ENCODE results near the gene TPST2.

TPST2 gene

DNA sequence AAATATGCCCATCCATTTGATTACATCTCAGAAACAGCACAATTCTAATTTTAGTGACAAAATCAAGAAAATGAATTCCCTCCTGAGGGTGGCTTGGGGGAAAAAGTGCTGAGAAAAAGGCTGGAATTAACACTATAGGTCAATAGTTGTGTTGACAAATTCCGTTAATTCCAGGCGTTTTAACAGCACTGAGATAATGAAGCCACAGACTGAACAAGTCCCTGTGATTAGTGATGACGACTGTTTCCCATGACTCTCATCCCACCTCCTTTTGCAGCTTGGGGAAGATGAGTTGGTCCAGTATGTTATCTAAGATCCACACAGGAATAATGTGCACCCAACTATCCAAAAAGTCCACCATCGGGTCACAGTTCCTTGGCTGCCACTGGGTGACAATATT is 93.5 kb downstream of the TPST2 start:
- DNase-seq (ENCODE audit: low read depth in 2 of 2) = no peak

DNA sequence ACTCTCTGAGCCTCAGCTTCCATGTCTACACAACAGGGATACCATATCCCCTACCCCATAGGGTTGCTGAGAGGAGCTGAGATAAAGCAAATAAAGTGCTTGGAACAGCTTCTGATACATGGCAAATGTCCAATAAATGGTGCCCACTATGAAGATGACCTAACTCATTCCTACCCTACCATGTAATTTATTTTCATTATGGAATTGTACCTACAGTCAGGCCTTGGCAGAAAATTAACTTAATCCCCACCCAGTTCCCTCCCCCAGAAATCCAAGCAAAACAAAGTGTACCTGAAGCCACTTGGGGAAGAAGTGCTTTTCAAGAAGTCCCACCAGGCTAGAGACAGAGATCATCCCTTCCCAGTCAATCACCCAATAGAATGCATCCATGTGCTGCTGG is 95.4 kb downstream of the TPST2 start:
- DNase-seq (ENCODE audit: low read depth in 2 of 2) = no peak

GRCh38 chr22:26492220-26492619 is 97.7 kb downstream of the TPST2 start:
- no peak for DNase-seq (ENCODE audit: low read depth in 2 of 2)

GRCh38 chr22:26489447-26490036 is 100.4 kb downstream of the TPST2 start:
- DNase-seq (ENCODE audit: low read depth in 2 of 2) = no peak

DNA sequence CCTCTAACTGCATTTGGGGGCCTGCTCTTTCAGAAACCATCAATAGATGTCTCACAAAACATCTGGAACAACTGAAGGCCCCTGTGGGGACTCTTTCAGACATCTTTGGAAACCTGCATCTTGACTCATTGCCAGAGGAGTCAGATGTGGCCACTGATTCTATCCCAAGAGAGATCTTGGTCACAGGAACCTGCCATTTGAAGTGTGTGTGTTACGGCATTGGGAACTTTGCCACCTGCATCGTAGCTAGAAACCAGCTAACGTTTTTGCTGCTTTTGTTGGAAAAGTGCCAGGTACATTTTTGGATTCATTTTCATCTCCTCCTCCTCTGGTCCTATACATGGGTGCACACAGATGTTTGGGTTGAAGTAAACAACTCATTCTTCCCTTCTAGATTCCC is 101.9 kb downstream of the TPST2 start:
- DNase-seq (ENCODE audit: low read depth in 2 of 2) = no peak

GRCh38 chr22:26486394-26486793 is 103.5 kb downstream of the TPST2 start:
- DNase-seq (ENCODE audit: low read depth in 2 of 2) = no peak

DNA sequence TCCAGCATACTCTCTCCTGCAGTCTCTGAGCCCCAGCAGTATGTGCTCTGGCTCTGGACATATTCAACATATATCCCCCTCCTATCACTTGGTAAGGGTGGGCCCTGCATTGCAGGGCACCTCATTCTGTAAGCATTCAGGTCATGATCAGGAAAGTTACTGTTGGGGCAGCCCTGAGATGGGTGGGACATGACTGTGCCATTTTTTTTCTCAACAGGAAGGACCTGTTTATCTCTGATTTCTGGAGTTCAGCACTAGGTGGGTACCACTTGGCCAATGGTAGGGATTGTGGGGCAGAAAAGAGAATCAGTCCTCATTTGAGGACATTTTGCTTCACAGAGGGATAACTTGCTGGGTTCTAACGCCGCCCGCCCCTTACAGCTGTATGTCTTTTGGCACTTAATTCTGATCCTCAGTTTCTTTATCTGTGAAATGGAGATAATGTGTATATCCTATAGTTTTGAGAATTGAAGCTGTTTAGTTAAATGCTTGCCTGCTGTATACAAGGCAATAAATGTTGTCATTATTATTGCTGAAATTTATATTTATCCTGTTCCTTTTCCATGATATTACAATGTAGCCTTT is 104.0 kb downstream of the TPST2 start:
- no peak for DNase-seq (ENCODE audit: low read depth in 2 of 2)

GRCh38 chr22:26485013-26485412 is 104.9 kb downstream of the TPST2 start:
- no peak for DNase-seq (ENCODE audit: low read depth in 2 of 2)

GRCh38 chr22:26484360-26484706 is 105.6 kb downstream of the TPST2 start:
- DNase-seq (ENCODE audit: low read depth in 2 of 2) = no peak

- DNase-seq (ENCODE audit: low read depth in 2 of 2) = peak; percentile 81 to 87
These were observed 106.2 kb downstream of the TPST2 start, which contains the start of the genes HPS4 and SRRD for GRCh38 chr22:26483439-26484359. TSS of gene HPS4 (minus strand) at chr22:26483783. CDS start at chr22:26481762, 2,021 bp downstream. TSS of gene SRRD (plus strand) at chr22:26483877. CDS start at chr22:26483891, 14 bp downstream.

DNA sequence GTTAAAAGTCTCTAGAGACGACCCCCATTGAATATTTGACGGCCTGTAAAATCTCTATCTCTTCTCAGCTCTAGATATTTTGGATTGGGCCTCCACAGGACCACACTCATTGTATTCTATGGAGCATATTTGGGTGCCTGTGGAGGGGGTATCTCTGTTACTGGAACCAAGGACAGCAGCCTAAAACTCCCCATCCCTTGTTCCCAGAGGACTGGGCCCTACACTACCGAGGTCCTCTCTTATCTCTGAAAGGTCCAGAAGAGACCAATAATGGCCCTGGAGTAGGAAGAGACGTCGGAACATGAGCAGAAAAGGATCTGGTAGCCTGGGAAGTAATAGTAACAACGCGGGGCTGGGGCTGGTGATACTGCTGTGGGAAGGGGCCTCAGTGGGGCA is 106.9 kb downstream of the TPST2 start:
- no peak for DNase-seq (ENCODE audit: low read depth in 2 of 2)

GRCh38 chr22:26482161-26482560 is 107.8 kb downstream of the TPST2 start:
- DNase-seq (ENCODE audit: low read depth in 2 of 2) = no peak

- no peak for DNase-seq (ENCODE audit: low read depth in 2 of 2)
These were observed 108.2 kb downstream of the TPST2 start for GRCh38 chr22:26481694-26482093.

DNA sequence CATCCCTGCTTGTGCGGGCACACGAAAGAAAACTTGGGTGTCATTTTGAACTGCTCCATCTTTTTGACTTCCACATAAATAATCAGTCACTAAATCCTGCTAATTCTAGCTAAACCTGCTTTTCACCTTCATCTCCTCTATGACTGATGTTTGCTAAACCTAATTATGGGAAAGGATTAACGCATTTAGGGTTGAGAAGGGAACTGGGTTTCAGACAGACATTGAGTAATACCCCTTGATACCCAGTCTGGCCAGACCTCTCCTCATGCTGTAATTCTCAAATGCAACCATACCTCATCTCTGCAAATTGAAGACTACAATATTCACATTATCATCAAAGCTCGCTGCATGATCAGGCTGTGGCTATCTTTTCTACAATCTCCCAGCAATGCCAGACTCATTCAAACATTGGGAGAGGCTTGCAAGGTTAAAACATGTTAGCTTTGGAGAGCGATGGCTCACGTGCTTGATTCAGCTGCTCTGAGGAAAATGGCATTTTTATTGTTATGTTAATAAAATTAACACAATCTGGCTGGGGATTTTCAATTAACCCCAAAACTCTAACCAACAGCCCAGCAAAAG is 108.7 kb downstream of the TPST2 start:
- DNase-seq (ENCODE audit: low read depth in 2 of 2) = no peak

- no peak for DNase-seq (ENCODE audit: low read depth in 2 of 2)
These were observed 109.4 kb downstream of the TPST2 start for GRCh38 chr22:26480611-26480932.

DNA sequence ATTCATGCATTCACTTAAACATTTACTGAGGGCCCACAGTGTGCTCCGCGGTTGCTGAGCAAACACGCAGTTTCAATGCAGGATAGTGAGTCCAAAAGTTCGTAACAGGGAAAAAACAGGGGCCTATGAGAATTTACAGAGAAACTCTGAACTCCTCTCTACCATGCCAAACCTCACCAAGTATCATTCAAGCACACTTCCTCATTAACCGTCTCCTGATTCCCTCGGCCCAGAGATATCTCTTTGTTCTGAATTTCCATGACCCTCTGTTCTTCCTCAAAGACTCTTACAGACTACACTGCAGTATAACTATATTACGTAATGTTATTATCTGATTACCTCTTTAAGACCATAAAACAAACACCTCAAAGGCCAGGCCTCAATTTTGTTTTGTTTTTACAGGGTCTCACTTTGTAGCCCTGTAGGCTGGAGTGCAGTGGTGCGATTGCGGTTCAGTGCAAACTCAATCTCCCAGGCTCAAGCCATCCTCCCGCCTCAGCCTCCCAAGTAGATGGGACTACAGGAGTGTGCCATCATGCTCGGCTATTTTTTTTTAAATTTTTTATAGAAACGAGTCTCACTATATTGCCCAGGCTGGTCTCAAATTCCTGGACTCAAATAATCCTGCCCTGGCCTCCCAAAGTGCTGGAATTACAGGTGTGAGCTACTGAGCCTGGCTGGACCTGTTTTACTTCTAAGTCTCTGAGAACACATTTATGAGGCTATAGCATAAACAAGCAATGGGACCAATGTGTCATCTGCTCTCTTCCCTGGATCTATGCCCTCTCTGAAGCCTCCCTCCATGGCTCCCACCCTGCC is 109.9 kb downstream of the TPST2 start:
- DNase-seq (ENCODE audit: low read depth in 2 of 2) = no peak

- no peak for DNase-seq (ENCODE audit: low read depth in 2 of 2)
These were observed 110.7 kb downstream of the TPST2 start for GRCh38 chr22:26479043-26479791.

GRCh38 chr22:26477341-26477731 is 112.6 kb downstream of the TPST2 start:
- no peak for DNase-seq (ENCODE audit: low read depth in 2 of 2)

- no peak for DNase-seq (ENCODE audit: low read depth in 2 of 2)
These were observed 113.1 kb downstream of the TPST2 start for GRCh38 chr22:26476705-26477340.

- DNase-seq (ENCODE audit: low read depth in 2 of 2) = no peak
These were observed 115.2 kb downstream of the TPST2 start for GRCh38 chr22:26474682-26475081.

All from activated CD8-positive, alpha-beta memory T cell treated with anti-CD3 and anti-CD28 coated beads for 4 hours (primary cell).